K562 (cell line): ENCODE results near the gene PROK1. TPM values are rescaled to one million over a fixed set of nuclear protein-coding genes. Genes with fewer than 3 reads are reported as not detected.

Experiments
- CBX3 ChIP-seq, 2 experiments: IDR thresholded peaks; 1 replicate in 1 of 2; 2 replicates in 1 of 2; pipeline ENCODE4 v1.6.1; 2012; ENCODE audit warnings: inconsistent platforms in 2 of 2, low read length in 2 of 2, borderline replicate concordance in 1 of 2, control low read depth in 1 of 2
- CLOCK ChIP-seq: fragments of 250-450 bp; sonication (Bioruptor Pico); IDR thresholded peaks from 2 replicates; pipeline ENCODE4 v1.4.0; 2020; ENCODE audit warnings: mild to moderate bottlenecking, moderate library complexity, borderline replicate concordance
- COPS2 ChIP-seq: fragments of 450-650 bp; conservative IDR thresholded peaks from 2 replicates; pipeline ENCODE4 v1.6.1; 2016; ENCODE audit warnings: mild to moderate bottlenecking, moderate library complexity
- KDM2B ChIP-seq: fragments of 250-450 bp; sonication (Bioruptor Pico); IDR thresholded peaks from 2 replicates; pipeline ENCODE4 v1.8.0; 2021; ENCODE audit warnings: mild to moderate bottlenecking, moderate library complexity
- POLR2A ChIP-seq: fragments of 450-650 bp; conservative IDR thresholded peaks from 2 replicates; pipeline ENCODE4 v1.6.1; 2016
- PTTG1 ChIP-seq: fragments of 450-650 bp; IDR thresholded peaks from 2 replicates; pipeline ENCODE4 v1.6.1; 2016; ENCODE audit warnings: low read depth, mild to moderate bottlenecking, missing genetic modification characterization, missing compliant biosample characterization
- RBFOX2 ChIP-seq: fragments of 200-400 bp; formaldehyde crosslinking; IDR thresholded peaks from 2 replicates; pipeline ENCODE4 v1.6.1; 2017; ENCODE audit warnings: low read depth, mild to moderate bottlenecking, low read length, moderate library complexity
- TEAD4 ChIP-seq, 2 experiments: sonication (generic) in 1 of 2; formaldehyde crosslinking in 1 of 2; IDR thresholded peaks; 2 replicates each; pipeline versions ENCODE4 v1.6.1 to v1.8.0; 2012 to 2022; ENCODE audit warnings: borderline replicate concordance in 1 of 2, inconsistent platforms in 1 of 2, low read length in 1 of 2, mild to moderate bottlenecking in 1 of 2, missing genetic modification reagents in 1 of 2
- ZNF174 ChIP-seq: fragments of 250-450 bp; sonication (Bioruptor Pico); IDR thresholded peaks from 2 replicates; pipeline ENCODE4 v1.4.0; 2020; ENCODE audit warnings: mild to moderate bottlenecking
- ZNF785 ChIP-seq: fragments of 250-450 bp; sonication (Bioruptor Pico); IDR thresholded peaks from 2 replicates; pipeline ENCODE4 v1.4.0; 2020; ENCODE audit warnings: mild to moderate bottlenecking
- polyA plus RNA-seq, 8 experiments: library from polyadenylated mRNA; depleted of rRNA in 4 of 8; stranded (reverse) in 5 of 8; unstranded in 3 of 8; fragments of >200 nt; fragmentation: Nextera tagmentation in 2 of 8; fragmentation: Illumina TruSeq in 1 of 8; extraction: Ambion mirVana in 2 of 8; extraction: Trizol in 1 of 8; gene quantifications; 2 replicates each; pipeline versions ENCODE4 v1.2.1 to v1.2.3, GENCODE V29; 2011 to 2014; ENCODE audit warnings: inconsistent platforms in 1 of 8, missing spikeins in 1 of 8
- total RNA-seq, 7 experiments: library from RNA; depleted of rRNA in 6 of 7; stranded (reverse); fragments of >200 nt in 6 of 7; fragmentation: Illumina TruSeq in 2 of 7; extraction: Trizol in 2 of 7; gene quantifications; 2 replicates each; pipeline versions ENCODE4 v1.2.1 to v1.2.3, GENCODE V29; 2011 to 2021; ENCODE audit warnings: low replicate concordance in 1 of 7
- TF ChIP-seq, protein P1 (sequence below): fragments of 450-650 bp; formaldehyde crosslinking; IDR thresholded peaks from 2 replicates; pipeline ENCODE4 v1.4.0; 2022; ENCODE audit warnings: missing genetic modification characterization

Gene PROK1
- total and polyA plus RNA-seq, 9 of the 15 experiments (the other 6 are each of a cell fraction or from before 2014, with no cell fraction given): 0.15 TPM; not detected in 8

DNA sequence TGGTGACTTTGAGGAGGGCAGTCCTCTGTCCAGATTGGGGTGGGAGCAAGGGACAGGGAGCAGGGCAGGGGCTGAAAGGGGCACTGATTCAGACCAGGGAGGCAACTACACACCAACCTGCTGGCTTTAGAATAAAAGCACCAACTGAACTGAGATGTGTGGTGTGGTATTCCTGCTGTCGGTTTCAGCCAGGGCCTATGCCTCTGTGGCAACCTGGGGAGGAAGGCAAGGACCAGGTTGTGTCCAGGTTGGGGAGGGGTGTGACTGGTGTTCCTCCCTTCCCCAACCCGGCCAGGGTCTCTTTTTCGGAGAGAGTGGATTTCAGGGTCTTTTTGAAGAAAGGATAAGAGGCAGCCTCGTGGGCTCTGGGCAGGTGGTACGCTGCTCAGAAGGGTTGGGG, 6.3 kb downstream of the PROK1 start (continued):
- TF ChIP-seq PTTG1 (tag) (no peak), TEAD4 (IDR thresholded peaks at IDR 0.05; ENCODE audit: low read length) (no peak), TEAD4 (CRISPR knock-in tag; IDR thresholded peaks at IDR 0.05; ENCODE audit: borderline replicate concordance) (no peak), COPS2 (no peak), CBX3 (IDR thresholded peaks at IDR 0.05; ENCODE audit: borderline replicate concordance in 1 of 2, low read length in 2 of 2) (no peak), ZNF785 (no peak), RBFOX2 (no peak), POLR2A (no peak), CLOCK (CRISPR knock-in tag) (no peak), ZNF174 (CRISPR knock-in tag) (no peak), KDM2B (no peak)
- TF ChIP-seq, protein P1, sequence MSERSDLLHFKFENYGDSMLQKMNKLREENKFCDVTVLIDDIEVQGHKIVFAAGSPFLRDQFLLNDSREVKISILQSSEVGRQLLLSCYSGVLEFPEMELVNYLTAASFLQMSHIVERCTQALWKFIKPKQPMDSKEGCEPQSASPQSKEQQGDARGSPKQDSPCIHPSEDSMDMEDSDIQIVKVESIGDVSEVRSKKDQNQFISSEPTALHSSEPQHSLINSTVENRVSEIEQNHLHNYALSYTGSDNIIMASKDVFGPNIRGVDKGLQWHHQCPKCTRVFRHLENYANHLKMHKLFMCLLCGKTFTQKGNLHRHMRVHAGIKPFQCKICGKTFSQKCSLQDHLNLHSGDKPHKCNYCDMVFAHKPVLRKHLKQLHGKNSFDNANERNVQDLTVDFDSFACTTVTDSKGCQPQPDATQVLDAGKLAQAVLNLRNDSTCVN (CRISPR knock-in tag): no peak
